Measurements from ENCODE around the gene KCTD19.
A peak's percentile ranks its signal among the peaks of the same experiment; 100 is the strongest.

KCTD19 gene

GRCh38 chr16:67249178-67250044 is 77.1 kb downstream of the KCTD19 start:
- TF ChIP-seq CTCF (IDR thresholded peaks at IDR 0.05; ENCODE audit: control insufficient read depth, extremely low read depth, insufficient read depth): no peak
- 0 out of 2 replicates have a peak overlapping the region, but pooled peaks have one; percentile 30 for H3K4me3 ChIP-seq (ENCODE audit: low read depth, low read length)
- DNase-seq (ENCODE audit: low read depth): no peak

- no peak for DNase-seq (ENCODE audit: low read depth)
- peak; percentile 25; the same call in 1 of the 2 replicates for TF ChIP-seq CTCF (IDR thresholded peaks at IDR 0.05; ENCODE audit: control insufficient read depth, extremely low read depth, insufficient read depth)
- H3K4me3 ChIP-seq (ENCODE audit: low read depth, low read length): peak within 1 kb of the TSS; percentile 44
Measured at GRCh38 chr16:67248401-67249177, 78.0 kb downstream of the KCTD19 start, which contains the start of gene SLC9A5. SLC9A5 (plus strand) TSS chr16:67248979; CDS start chr16:67249015, 36 bp downstream.

- DNase-seq (ENCODE audit: low read depth): no peak
Measured at GRCh38 chr16:67248073-67248400, 78.5 kb downstream of the KCTD19 start.

GRCh38 chr16:67247192-67248072 is 79.1 kb downstream of the KCTD19 start, which contains the start of gene FHOD1:
FHOD1 (minus strand) TSS chr16:67247481; CDS start chr16:67247410, 71 bp downstream.
- H3K4me3 ChIP-seq (ENCODE audit: low read depth, low read length): peak within 1 kb of the TSS; percentile 80
- DNase-seq (ENCODE audit: low read depth): peak; percentile 83
- TF ChIP-seq CTCF (IDR thresholded peaks at IDR 0.05; ENCODE audit: control insufficient read depth, extremely low read depth, insufficient read depth): 0 out of 2 replicates have a peak, but pooled peaks have one; percentile 12

More at GRCh38 chr16:67248073-67248400, 78.5 kb downstream of the KCTD19 start:
- no peak for TF ChIP-seq CTCF (IDR thresholded peaks at IDR 0.05; ENCODE audit: control insufficient read depth, extremely low read depth, insufficient read depth)
- H3K4me3 ChIP-seq (ENCODE audit: low read depth, low read length): peak overlapping the region; percentile 44

GRCh38 chr16:67246756-67247191 is 79.8 kb downstream of the KCTD19 start:
- peak; percentile 36; the same call in 1 of the 2 replicates for TF ChIP-seq CTCF (IDR thresholded peaks at IDR 0.05; ENCODE audit: control insufficient read depth, extremely low read depth, insufficient read depth)
- peak overlapping the region; percentile 80 for H3K4me3 ChIP-seq (ENCODE audit: low read depth, low read length)
- peak; percentile 87 for DNase-seq (ENCODE audit: low read depth)
